GM20431 (cell line): ENCODE measurements around the gene IKBKG.
"Not testable (repeated sequence)": the region's sequence is repeated elsewhere in the genome, so short reads cannot be mapped to it uniquely, and the experiment has no call there.

Source experiments
- in situ Hi-C: fragments of 300-500 bp; cut with MseI, MboI; formaldehyde crosslinking; loops from one replicate; pipeline ENCODE4 v1.15.0; 2020; ENCODE audit warnings: low sequenced_read_pairs; ENCODE audit not compliant: unreplicated experiment

IKBKG gene, protein sequence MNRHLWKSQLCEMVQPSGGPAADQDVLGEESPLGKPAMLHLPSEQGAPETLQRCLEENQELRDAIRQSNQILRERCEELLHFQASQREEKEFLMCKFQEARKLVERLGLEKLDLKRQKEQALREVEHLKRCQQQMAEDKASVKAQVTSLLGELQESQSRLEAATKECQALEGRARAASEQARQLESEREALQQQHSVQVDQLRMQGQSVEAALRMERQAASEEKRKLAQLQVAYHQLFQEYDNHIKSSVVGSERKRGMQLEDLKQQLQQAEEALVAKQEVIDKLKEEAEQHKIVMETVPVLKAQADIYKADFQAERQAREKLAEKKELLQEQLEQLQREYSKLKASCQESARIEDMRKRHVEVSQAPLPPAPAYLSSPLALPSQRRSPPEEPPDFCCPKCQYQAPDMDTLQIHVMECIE

DNA sequence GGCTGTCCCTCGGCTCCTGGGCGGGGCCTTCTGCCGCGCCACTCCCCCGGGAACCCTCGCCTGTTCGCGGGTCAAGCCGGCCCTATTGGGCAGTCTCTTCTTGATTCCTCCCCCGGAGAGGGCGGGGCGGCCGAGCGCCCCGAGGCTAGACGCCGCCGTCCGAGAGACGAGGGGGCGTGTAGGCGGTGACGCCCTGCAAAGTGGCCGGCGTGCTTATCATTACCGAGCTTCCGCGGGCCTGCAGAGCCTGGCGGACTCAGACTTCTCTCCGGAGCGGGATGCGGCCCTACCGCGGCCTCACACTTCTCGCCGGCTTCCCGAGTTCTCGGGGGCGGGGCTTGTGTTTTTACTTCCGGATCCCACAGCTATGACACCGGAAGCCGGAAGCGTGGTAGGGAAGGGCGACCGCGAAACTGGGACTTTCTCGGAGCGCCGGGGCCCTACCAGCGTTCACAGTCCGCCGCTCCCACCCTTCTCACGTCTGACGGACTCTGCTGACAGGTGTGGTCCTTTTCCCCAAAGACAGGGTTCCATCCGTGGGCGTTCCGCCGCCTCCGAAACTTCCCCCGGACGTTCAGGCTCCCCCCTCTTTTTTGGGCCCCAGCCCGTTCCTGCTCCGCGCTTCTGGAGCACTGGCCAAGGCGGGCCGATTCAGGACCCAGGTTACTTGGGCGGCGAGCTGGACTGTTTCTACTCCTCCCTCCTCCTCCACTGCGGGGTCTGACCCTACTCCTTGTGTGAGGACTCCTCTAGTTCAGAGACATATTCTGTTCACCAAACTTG, at the start of gene IKBKG:
TSS of gene IKBKG (plus strand) at position 376 of the 783 bp plus-strand sequence. CDS start 4,383 bp downstream, outside the sequence.
- in situ Hi-C loops: no loop called here

DNA sequence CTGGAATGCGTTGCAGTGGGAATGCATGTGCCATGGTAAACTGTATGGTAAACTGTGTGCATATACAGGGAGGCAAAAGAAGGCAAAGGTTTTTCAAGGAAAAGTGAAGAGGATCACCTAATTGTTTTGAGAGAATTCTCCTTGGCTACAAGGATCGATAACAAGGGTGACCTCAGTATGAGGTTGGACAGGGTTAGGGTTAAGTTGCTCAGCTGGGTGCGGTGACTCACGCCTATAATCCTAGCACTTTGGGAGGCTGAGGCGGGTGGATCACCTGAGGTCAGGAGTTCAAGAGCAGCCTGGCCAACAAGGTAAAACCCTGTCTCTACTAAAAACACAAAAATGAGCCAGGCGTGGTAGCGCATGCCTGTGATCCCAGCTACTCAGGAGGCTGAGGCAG, 46.0 kb upstream of the IKBKG start:
- in situ Hi-C loops: not testable (repeated sequence)

DNA sequence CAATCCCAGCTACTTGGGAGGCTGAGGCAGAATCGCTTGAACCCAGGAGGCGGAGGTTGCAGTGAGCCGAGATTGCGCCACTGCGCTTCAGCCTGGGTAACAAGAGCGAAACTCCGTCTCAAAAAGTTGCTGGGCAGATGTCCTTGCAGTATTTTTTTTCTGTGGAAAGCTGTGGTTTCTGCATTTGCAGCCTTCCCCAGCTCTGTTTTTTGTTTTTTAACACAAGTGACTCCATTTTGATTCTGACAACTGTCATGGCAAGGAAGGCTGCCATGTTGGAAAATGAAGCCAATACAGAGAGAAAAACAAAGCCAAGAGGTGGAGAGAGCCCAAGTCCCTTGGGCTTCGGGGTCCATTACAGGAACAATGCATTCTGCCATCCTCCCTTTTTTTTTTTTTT, 45.3 kb upstream of the IKBKG start:
- in situ Hi-C loops: no loop called here

DNA sequence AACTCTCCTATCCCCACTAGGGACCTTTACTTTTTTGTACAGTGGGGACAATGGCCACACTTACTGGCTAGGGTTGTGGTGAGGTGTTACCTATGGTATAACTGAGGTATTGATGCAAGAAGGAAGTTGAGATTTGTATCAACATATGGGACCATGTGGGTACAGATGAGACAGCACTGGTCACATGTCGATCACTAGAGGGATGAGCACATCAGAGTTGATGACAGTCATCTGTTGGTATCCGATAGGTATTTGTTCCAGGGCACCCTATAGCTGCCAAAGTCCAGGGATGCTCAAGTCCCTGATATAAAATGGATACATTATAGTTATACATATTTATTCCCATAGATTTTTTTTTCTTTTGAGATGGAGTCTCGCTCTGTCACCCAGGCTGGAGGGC, 44.4 kb upstream of the IKBKG start:
- in situ Hi-C loops: no loop called here

DNA sequence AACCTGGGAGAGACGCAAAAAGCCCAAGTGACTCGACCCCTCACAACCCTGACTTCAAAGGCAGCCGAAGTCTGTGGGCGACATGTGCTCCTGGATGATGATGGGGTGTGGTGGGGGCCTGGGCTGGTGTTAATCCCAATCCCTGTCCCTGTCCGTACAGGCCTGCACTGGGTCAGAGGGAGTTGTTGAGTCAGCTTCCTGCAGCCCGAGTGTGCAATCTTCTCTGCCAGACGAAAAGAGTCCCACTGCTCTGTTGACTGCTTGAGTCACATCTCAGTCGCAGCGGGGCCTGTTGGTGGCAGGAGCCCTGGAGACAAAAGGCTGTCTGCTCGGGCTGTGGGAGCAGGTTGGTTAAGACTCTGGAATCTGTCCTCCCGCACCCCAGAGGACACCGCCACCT, 41.7 kb upstream of the IKBKG start:
- in situ Hi-C loops: no loop called here

GRCh38 chrX:154506483-154507332, 40.7 kb upstream of the IKBKG start:
- in situ Hi-C loops: no loop called here

DNA sequence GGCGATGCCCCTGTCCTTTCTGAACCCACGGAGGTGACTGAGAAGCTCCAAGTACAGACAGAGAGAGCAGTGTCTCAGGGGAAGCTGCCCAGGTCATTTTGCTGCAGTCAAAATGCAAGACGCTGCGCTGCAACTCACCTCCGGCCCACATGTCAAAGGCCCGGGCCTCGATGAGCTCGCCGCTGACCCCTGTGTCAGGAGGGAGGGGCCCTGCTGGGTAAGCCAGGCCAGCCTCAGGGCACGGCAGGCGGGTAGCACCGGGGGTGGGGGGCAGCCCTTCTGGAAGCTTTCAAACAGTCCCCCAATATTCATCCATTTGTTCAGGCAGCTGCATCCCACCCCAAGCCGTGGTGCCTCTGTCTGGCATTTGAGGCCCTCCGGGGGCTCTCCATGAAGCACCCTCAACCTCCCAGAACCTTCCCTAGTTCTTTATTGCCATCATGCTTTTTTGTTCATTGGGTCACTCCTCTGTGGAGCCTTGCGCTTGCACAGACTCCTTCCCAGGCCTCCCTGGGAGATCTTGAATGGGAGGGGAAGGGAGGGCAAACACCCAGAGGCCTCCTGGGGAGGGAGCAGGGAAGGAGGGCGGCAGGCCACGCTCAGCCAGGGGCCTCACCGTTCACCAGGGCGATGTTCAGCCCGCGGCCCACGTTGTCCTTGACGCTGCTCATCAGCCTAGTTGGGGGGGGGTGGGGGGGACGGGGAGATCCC, 39.6 kb upstream of the IKBKG start:
- in situ Hi-C loops: no loop called here

DNA sequence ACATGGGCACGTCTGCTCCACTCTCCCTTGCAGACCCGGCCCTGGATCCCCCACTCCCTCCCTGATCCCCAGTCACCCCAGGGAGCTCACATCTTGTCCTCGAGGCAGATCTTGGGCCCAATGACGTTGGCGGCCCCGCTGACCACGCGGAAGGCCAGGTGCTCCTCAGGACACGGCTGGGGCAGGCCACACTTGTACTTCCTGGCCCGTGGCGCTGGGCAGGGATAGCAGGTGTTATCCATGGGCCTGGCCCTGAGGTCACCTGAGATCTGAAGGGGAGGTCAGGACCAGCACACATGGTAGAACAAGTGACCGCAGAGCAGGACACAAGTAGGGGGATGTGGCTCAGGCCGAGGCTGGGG, 39.1 kb upstream of the IKBKG start:
- in situ Hi-C loops: no loop called here

GRCh38 chrX:154509455-154509854, 38.0 kb upstream of the IKBKG start:
- in situ Hi-C loops: no loop called here

DNA sequence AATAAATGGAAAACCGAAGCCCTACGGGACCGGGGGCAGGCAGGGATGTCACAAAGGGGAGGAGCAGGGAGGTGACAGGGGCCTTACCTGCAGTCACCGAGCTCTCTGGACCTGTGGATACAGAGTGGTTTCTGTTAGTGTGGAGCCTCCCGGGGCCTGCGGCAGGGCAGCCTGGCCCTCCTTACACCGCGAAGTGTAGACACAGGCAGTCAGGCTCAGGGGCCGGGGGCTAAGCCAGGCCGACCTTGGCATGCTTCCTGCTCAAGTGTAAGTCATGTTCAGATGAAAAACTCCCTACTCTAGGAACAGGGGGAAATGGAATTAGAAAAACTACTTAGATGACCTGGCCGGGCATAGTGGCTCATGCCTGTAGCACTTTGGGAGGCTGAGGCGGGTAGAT, 35.7 kb upstream of the IKBKG start:
- in situ Hi-C loops: no loop called here

DNA sequence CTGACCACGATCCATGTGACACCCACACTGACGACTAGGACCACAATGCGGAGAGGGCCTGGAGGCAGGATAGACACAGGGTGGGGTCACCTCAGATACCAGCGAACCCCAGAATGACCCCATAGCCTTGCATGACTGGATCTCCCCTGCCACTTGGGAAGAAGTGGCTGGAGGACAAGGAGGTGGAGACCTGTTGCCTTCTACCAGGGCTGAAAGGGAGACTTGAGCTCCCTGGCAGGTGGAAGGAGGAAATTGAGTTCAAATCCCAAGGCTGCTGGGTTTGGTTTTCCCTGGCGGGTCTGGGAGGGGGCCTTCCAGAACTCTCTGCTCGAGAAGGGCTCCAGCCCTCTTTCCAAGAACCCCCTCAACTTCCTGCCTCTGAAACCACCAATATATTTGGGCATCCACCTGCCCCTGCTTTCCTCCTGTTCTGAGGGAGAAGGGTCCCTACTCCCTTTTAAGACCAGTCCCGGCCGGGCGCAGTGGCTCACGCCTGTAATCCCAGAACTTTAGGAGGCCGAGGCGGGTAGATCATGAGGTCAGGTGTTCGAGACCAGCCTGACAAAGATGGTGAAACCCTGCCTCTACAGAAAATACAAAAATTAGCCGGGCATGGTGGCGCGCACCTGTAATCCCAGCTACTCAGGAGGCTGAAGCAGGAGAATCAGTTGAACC, 34.4 kb upstream of the IKBKG start:
- in situ Hi-C loops: no loop called here

GRCh38 chrX:154513716-154514115, 33.7 kb upstream of the IKBKG start:
- in situ Hi-C loops: no loop called here

GRCh38 chrX:154515090-154515965, 32.1 kb upstream of the IKBKG start:
- in situ Hi-C loops: no loop called here

DNA sequence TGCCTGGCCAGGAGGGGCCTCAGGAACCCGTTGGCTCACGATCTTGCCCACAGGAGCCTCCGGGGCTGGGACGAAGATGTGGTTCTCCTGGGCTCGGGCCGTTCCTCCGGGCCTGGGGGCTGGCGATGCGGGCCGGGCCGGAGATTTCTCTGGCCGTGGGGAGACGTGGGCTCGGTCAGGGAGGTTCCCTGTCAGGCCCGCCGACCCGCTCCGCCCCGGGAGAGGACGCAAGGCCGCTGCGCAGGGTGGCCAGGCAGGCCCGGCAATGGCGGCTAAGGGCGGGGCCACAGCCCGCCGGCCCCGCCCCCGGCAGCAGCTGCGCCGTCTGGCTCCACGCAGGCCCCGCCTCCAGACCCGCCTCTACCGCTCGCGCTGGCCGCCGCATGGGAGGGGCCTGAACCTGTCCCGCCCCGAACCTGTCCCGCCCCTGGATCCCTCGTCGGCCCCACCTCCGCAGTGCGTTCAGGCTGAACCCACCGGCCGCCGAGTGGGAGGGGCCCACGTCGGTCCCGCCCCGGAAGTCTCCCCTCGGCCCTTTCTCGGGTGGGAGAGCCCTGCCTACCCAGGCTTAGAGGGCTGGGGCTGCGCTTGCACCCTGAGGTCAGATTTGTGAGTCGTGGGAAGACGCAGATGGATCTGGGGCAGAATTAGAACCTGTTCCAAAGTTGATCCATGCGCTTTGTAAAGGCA, 31.3 kb upstream of the IKBKG start, which contains the start of gene FAM3A:
TSS of gene FAM3A (minus strand) at position 267 of the 690 bp plus-strand sequence. CDS start 460 bp downstream, outside the sequence.
- in situ Hi-C loops: no loop called here

GRCh38 chrX:154516656-154517100, 30.7 kb upstream of the IKBKG start:
- in situ Hi-C loops: no loop called here

GRCh38 chrX:154517101-154517781, 30.2 kb upstream of the IKBKG start:
- in situ Hi-C loops: no loop called here

GRCh38 chrX:154519389-154519788, 28.0 kb upstream of the IKBKG start:
- in situ Hi-C loops: no loop called here
